GM19397 (cell line): ENCODE data around the gene RREB1.

Source experiments
- ATAC-seq: cut with Tn5 transposase; IDR thresholded peaks from one replicate; pipeline ENCODE4 v1.9.1; 2021; ENCODE audit warnings: mild to moderate bottlenecking, moderate library complexity; ENCODE audit not compliant: unreplicated experiment

RREB1 gene

DNA sequence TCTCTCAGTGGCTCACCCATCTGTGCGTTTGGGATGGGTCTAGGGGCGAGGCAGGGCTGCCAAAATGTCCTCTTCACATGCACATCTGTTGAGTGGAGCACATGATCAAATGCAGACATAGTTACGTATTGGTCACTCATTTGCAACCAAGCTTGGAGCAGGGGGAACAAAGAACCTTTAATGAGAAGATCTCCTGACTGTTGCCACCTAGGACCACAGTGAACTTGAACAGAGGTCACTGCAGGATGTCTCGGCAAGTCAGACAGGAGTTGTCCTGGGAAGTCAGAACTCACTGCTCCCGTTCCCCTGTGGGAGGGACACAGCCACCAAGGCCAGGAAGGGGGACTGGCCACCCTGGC lies 131.8 kb downstream of the RREB1 start:
- ATAC-seq = no peak

DNA sequence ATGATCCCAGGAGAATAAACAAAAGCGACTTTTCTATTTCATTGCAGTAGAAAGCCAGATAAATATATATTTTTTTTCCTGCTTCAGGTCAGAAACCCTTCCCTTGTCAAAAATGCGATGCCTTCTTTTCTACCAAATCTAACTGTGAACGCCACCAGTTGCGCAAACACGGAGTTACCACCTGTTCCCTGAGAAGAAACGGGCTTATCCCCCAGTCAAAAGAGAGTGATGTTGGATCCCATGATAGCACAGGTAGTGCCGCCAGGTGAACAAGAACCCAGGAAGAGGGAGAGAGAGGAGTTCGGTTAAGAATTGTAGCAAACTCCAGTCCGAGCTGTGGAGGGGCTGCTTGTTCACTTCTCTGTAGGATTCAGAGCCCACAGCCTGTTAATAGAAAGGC lies 132.6 kb downstream of the RREB1 start:
- no peak for ATAC-seq

DNA sequence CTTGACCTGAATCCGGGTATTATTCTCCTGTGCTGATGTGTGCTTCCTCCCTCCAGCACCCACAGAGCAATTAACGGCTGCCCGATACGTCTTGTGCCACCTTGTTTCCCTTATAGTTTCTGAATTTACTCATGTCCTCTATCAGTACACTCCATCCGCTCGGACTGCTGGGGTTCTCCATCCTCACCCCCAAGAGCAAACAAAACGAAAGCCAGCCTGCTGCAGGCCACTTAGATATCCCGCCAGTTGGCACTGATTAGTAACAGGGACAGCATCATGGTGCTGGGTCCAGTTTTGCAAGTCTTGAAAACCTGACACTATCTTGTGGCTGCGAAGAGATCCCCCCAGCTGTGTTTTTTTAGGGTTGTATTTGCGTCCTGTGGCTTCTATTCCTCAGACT lies 133.4 kb downstream of the RREB1 start:
- no peak for ATAC-seq

DNA sequence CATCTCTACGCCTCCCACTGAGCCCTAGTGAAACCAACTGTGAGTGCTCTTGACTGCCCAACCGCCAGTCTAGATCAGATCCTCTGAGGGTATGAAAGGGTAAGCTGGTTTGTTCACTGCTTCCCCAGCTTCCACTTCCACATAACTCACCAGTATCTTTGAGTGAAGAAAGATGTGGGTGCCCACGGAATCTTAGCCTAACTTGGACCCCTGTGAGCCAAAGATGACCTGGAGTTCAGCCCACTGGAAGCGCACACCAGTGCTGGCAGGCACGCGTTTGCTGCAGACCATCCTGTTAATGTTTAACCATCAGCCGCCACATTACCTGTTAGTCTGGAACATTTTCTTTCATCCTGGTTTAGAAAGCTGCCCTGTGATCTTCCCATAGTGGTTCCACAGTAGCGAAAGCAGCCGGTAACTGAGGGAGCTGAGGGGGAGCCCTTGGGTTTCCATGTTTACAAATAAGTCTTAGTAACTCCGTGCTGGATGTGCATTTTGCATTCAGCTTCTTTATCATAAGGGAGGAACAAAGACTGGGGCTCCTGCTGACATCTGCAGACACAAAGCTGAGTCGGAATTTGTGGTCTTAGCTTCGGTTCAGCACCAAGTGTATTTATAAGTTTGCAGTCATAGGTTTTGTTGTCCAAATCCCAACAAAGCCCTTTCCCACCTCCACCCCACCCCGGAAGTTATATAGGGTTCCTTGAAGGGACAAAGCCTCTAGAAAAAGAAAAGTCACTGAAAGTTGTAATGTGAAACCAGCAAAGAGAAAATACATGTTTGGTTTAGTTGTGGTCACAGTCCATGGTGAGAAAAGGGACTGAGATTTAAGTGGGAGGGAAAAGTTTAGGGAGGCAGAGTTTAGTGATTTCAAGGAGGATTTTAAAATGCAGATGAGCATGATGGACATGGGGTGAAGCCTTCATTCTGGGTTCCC lies 134.2 kb downstream of the RREB1 start:
- ATAC-seq = no peak

DNA sequence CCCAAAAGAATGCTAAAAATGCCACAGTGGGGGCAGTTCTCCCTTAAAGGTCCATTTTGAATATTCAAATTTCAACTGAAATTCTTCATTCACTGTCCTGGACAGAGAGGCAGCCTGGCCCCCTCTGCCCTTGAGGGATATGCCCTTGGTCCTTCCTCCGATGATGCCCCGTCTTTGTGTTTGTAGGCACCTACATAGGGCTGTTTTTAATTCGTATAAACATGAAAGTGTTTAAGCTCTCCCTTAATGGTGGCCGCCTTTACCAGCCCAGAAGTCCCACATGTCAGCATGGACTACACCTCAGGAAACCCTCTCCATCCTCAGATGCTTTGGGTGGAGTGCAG lies 135.0 kb downstream of the RREB1 start:
- ATAC-seq = no peak

DNA sequence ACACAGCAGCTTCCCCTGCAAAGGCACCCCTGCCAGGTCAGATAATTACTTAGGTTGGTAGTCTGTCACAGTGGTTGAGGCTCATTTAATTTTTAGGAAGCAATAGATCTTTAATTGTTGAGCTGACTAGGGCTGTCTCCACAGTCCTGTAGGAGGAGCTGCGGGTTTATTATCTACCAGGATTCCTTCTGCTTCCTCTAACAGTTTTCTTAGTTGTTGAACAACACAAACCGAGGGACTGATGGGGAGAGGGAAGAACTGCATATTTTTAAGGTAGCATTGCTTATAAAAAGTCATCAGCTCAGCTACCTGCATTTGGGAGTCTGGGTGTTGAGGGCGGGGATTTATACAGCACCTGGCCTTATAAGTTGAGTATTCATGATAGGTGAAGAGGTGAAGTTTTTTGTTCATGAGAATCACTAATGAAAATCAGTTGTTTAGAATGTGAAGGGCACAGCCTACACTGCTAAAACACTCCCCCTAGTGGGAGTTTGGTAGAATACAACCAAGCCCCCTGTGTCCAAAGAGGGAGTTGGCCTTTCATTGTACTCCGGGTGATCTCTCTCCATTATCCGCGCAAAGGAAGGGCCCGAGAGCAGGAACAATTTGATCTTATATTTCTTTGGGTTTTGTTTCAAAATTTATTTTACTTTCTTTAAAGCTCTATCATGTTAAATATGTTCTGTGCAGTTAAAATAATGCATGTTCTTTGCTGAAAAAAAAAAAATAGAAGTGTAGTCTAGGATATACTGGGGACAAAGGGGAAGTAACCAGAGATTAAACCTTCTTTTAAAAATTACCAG lies 135.6 kb downstream of the RREB1 start:
- no peak for ATAC-seq

DNA sequence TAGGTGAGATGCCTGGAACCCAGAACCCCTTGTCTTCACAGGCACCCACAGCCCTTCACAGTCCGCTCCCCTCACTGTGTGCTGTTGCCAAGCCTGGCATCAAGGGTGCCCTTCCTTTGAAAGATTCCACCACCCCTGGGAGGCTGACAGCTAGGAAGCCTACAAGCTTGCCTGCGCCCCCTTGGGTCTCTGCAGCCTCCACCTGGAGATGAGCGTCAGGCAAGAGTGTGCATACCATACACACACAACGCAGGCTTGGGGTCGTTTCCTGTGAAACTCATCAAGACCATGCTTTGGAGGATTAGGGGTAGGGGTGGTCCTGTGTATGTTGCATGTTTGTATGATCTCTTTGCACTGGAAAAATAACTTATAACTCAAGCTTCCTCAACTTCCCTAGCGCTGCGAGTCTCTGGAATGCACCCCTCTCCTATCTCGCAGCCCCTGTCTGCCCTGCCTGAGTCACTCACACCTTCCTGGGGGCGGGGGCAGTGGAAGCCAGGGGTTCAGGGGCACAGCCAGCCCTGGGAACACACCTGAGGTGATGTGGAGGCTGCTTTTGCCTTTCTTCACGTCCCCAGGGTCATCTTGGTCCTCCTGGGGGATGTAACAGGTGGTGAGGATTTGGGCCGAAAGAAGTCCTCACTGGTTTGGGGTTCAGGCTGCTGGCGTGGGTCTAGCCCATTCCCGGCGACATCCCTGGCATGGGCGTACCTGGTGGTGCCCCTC lies 138.1 kb downstream of the RREB1 start:
- no peak for ATAC-seq

DNA sequence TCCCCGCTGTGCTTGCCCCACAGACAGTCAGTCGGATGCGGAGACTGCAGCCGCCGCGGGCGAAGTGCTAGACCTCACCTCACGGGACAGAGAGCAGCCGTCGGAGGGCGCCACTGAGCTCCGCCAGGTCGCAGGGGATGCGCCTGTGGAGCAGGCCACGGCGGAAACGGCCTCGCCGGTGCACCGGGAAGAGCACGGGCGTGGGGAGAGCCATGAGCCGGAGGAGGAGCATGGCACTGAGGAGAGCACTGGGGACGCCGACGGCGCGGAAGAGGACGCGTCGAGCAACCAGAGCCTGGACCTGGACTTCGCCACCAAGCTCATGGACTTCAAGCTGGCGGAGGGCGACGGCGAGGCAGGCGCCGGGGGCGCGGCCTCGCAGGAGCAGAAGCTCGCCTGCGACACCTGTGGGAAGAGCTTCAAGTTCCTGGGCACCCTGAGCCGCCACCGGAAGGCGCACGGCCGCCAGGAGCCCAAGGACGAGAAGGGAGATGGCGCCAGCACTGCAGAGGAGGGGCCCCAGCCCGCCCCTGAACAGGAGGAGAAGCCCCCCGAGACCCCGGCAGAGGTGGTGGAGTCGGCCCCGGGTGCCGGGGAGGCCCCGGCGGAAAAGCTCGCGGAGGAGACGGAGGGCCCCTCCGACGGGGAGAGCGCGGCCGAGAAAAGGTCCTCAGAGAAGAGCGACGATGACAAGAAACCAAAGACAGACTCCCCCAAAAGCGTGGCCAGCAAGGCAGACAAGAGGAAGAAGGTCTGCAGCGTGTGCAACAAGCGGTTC lies 138.8 kb downstream of the RREB1 start:
- no peak for ATAC-seq

DNA sequence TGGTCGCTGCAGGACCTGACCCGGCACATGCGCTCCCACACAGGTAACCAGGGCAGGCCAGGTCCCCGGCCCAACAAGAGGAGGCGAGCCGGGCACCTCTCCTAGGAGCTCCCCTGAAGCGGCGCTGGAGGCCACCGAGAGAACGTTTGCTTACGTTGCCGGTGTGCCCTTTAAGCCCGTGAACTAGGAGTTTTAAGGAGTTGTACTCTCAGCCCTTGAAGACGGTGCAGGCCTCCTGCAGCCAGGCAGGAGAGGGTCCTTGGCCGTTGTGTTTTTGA lies 139.4 kb downstream of the RREB1 start:
- ATAC-seq = no peak

DNA sequence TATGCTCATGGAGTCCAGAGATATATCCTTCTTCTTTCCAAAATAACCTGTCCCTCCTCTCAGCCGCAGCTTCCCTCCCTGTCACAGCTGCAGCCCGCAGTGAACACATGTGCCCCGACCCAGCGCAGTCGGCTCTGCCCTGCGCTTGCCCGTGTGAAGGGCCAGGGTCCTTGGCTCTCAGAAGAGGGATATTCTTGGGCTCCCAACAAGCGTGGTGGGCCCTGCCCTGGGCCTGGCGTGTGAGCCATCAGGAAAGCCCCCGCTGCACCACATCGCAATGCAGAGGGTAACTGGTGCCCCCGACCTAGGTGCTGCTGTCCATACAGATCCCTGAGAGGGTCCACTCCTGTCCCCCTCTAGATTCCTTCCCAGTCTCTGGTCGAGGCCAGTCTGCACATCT lies 140.1 kb downstream of the RREB1 start:
- ATAC-seq = no peak

DNA sequence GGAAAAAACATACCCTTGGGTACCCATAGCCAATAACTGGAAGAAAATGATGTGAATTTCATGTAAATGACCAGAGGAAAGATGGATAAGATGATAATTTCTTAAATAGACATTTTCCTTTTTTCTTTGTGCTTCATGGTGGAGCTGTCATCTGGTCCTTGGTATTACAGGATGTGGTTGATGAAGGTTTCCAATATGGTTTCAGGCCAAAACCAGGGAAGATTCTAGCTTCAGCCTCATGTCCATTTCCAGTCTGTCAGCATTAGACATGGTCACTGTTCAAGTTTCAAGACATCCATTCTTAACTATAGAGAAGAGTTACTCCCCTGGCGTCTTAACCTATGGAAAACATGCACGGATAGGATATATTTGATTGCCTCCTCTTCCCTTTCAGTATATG lies 141.6 kb downstream of the RREB1 start:
- ATAC-seq = no peak

DNA sequence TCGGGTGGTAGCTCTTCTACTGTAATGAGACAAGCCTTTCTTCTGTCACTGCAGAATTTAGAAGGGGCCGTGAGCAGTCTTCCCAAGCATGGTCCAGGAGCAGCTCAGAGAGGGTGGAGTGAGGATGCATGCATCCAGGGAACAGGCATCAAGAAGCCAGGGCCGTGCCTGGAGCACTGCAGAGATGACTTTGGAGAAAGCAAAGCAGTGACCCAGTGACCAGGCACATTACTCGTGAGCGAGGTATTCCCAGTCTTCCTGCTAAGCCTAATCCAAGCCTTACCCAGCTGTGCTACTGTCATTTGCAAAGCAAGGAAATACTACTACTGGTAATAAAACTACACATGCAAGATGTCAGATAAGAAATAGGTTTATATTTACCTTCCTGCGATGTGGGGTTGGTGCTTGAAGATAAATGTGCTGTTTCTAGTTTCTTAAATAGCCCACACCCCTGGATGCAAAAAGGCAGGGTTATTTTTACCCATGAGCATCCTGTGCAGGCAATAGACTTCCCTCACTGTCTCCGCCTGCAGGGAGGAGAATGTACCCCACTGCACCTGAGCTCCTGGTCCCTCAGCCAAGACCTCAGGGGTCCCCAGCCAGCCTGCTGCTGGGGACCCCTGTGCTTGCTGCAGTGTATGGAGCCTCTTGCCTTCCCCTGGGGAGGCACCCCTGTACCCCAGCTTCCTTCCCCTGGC lies 142.3 kb downstream of the RREB1 start:
- ATAC-seq = no peak

DNA sequence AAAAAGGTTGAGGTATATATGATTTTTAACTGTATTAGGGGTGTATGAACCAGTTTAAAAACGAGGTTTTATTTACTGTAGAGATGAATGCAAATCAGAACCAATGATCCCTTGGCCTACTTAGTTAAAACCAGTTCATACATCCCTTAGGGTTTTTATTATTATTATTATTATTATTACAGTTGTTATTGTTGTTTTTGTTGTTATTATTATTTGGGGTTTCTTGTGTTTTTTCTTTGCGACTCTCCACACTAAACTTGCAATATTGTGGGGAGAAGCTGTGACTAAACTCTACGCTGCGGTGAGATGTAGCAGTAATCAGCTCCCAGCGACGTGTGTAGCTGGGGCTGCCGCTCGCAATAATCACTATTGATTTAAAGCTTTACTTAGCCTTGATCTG lies 143.1 kb downstream of the RREB1 start:
- ATAC-seq = no peak

DNA sequence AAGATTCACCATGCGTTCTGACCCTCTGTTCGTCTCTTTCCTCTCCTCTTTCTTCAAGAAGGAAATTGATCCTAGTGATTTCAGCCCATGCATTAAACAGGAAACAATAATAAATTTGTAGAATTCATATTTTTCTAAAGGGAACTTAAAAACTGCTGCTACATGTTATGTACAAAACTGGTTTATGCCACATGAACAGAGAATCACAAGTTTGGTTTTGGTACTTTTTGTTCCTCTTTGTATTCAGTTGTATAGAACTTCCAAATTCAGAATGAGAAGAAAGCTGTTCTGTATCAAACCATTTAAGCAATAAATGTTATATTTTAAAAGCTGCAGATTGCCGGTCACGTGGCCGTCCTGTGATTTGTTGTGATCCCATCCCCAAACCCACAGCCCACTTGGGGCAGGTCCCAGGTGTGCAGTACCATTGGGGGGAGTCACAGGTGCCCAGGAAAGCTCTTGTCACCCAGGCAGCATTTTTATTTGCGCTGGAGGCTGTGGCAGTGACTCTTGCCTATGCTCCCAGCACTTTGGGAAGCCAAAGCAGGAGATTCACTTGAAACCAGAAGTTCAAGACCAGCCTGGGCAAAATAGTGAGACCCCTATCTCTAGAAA lies 144.0 kb downstream of the RREB1 start:
- no peak for ATAC-seq

DNA sequence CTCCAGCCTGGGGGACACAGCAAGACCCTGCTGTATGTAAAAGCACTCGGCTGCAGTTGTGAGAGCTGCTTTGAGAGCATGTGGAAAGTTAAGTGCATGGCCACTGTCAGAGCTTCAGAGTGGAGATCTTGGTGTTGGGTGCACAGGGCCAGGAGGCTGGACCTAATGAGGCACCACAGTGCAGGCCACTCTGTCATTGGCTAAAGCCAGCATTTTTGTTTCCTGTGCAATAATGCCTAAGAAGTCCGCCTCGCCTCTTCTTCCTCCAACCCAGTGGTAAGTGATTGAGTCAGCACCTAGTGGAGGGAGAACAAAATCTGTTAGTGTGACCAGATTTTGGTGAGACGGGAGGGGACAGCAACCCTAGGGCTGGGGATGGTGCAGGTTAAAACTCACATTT lies 144.6 kb downstream of the RREB1 start:
- no peak for ATAC-seq

DNA sequence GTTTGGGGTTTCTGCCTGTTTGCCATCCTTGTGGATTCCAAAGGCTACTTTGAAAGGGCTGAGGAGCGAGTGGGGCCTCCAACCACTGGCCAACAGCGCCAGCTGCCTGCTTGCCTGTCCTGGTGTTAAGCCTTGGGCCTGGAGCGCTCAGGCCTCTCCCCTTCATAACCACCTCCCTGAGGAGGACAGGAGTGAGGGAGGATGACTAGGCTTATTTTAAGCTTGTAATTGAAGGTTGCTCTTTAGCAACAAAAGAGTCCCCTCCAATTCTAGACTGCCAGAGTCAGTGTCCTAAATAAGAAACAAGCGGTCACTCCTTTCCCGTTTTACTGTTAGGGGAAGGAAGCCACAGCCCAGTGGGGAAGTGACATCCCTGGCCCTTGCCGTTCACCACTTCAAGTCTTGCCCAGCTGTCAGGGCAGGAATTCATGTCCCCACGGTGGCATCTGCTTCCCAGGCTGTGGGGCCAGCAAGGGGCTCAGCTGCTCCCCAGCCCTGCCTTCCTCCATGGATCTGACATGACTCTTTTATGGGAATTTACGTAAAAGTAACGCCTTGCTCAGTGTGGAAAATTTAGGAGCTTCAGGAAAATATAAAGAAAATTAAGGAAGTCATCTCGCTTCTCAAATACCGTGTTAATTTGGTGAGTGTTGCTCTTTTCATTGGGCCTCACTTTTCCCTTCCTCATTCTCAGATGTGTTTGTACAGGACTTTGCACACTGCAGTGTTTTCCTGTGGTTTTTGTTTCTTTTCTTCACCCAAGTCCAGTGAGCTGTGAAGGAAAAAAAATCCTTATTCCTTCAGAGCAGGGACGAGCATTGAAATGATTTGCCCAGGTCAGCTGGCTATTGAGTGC lies 147.4 kb downstream of the RREB1 start:
- ATAC-seq = no peak

DNA sequence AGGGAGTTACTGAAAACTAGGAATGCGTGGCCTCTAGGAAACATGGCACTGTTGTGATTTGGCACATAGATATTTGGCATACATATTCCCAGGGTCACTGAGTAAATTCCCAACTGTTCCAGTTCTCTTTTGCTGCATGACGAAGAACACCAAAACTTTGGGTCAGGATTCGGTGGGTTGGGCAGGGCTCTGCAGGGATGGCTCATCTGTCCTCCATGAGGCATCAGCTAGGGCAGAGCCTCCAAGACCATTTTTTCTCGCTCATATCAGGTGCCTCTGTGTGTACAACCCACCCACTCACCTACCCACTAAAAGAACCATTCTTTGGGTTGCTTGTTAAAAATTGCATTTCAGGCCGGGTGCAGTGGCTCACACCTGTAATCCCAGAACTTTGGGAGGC lies 148.2 kb downstream of the RREB1 start:
- no peak for ATAC-seq

DNA sequence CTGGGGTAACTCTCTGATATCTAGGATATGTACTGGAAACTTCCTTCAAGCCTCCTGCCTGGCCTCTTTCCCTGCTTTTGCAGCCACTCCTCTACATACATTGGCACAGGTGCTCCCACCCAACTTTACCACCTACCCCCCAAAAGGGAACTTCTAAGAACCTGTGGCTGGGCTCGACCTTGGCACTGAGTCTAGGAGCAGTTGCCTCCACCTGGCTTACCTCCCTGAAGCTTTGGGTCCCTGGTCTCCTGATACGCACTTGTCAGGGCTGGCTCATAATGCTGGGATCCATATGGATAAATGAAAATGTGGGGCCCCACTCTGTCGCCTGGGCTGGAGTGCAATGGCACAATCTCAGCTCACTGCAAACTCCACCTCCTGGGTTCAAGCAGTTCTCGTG lies 149.0 kb downstream of the RREB1 start:
- no peak for ATAC-seq

DNA sequence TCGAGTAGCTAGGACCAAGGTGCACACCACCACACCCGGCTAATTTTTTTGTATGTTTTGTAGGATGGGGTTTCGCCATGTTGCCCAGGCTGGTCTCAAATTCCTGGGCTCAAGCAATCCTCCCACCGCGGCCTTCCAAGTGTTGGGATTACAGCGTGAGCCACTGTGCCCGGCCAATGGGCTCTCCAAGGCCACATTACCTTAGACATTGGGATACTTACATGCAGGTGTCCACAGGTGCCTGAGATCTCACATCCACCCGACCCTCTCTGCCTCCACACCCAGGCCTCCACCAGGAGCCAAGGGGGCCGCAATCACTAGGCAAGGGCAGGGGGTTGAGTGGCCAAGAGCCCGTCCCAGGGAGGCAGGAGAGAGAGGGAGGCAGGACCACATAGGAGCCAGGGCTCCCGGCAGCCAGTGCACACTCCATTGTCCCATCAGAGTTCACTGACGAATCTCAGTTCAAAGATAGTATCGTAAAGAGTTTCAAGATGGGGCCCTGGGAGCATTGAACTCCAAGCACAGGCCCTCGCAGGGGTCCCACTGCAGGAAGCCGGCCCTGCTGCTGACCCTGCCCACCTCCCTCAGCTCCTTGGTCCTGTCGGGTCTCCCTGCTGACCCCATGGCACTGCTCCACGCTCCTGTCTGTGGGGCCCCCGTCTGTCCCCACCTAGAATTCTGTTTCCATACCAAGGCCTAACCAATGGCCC lies 149.9 kb downstream of the RREB1 start:
- no peak for ATAC-seq
